Dermis microvascular lymphatic vessel endothelial cell (primary cell): ENCODE data around the gene HSPA12B. TPM values are rescaled to one million over a fixed set of nuclear protein-coding genes. Genes with fewer than 3 reads are reported as not detected.
"Not testable (repeated sequence)": the region's sequence is repeated elsewhere in the genome, so short reads cannot be mapped to it uniquely, and the experiment has no call there.

Experiments
- DNase-seq, 2 donors: peaks; one replicate each; pipeline versions ENCODE4 v3.0.0 to v3.0.0-alpha.2; 2010; ENCODE audit warnings: low read depth in 2 of 2
- total RNA-seq: library from RNA; depleted of rRNA; stranded (reverse); fragments of >200 nt; gene quantifications from 2 replicates; pipeline ENCODE4 v1.2.1, GENCODE V29; 2014

The HSPA12B gene
- total RNA-seq, 1 donor from 2014 or later, result 14.2 TPM

DNA sequence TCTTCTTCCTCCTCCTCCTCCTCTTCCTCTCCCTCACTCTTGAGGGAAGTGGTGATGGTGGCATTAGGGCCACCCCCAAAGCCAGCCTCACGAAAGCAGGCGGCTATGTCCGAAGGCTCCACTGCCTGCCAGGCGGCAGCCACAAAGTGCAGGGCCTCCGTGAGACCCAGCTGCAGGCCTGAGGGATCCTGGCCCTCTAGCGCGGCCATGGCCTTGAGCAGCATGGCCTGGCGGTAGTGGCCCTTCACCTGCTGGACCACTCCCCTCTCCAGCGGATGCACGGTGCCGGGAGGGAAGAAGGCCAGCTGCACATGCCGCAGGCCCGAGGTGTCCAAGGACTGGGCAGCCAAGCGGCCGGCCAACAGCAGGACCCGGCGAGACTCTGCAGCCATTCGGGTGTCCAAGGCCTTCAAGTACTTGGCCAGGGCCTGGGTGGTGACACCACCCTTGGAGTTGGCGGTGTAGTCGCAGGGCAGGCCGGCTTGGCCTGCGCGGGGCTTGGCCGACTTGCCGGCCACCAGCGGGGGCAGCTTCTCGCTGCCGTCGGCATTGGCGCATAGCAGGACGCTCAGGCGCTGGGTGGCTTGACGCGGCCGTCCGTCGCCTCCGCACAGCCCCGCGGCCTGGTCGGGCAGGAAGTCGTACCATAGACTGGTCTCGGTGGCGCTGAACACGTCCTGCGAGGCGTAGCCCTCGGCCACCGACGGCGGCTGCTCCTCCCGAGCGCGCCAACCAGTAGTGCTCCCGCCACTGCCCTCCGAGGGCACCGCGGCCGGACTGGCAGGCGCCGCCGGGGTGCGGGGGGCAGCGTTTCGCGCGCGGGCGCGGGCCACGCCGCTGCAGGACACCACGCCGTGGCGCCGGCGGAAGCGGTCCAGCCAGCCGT lies 53.0 kb downstream of the HSPA12B start:
- DNase-seq, result peak in 1 of 2 donors; percentile 46

DNA sequence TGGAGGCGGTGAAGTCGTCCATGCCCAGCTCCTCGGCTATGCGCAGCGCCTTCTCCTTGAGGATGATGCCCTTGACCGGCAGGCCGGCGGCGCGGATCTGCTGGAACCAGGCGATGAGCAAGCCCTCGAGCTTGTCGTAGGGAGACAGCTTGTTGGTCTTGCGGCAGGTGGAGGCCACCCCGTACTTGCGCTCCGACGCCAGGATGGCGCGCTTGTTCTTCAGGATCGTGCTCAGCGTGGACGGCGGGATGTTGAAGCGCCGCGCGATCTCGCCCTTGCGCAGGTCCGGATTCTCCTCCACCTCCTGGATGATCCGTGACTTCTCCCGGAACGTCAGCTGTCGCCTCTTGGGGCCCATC lies 53.6 kb downstream of the HSPA12B start:
- peak in 1 of 2 donors; percentile 71 for DNase-seq

DNA sequence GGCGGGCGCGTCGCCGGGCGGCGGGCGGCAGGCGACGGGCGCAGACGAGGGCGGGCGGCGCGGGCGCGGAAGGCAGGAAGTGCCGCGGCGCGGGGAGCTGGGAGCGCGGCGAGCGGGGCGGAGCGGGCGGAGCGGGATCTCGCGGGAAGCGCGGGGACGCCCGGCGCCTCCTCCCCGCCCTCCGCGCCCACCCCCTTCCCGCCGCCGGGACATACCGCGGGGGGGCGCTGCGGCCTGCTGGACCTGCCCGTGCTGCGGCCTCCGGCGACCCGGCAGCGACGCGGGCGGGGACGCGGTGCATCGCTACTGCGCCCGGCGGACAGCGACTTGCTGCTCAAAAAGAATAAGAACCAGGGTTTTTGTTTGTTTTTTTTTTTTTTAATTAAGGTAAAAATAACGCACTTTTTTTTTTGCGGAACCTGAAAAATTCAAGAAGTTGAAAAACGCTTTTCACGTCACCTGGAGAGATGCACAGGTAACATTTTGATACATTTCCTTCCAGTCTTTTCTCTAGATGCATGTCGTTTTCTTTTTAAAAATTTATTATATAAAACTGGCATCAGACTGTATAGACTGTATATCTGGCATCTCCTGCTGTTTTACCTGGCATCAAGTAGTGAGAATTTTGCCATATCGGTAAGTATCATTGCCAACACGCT lies 54.3 kb downstream of the HSPA12B start, which contains the start of gene CENPB:
Gene CENPB (minus strand): TSS at position 76 of the 659 bp plus-strand sequence. CDS start 257 bp downstream, outside the sequence.
- peak; percentile 50 to 88 for DNase-seq

DNA sequence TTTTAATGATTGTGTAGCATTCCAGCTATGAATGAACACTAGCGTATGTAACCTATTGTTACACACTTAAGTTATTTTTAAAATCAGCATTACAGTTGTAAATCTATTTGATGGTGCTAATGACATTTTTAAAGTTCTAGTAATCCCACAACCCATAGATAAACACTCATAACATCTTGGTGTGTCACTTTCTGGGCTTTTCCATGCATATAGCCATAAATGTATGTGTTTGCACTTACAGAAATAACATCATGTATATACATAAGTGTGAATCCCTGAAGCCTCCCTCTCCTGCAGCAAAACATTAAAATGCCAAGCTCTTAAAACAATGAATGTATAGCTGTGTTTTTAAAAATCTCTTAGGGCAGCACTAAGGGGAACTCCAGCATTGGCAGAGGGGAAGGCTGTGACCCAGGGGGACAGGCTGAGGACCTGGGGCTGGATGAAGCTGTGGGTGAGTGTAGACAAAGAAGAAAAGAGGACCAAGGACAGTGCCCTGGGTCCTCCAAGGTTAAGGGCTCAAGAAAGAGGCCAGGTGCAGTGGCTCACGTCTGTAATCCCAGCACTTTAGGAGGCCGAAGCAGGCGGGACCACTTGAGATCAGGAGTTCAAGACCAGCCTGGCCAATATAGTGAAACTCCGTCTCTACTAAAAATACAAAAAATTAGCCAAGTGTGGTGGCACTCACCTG lies 55.0 kb downstream of the HSPA12B start:
- DNase-seq, result no peak

DNA sequence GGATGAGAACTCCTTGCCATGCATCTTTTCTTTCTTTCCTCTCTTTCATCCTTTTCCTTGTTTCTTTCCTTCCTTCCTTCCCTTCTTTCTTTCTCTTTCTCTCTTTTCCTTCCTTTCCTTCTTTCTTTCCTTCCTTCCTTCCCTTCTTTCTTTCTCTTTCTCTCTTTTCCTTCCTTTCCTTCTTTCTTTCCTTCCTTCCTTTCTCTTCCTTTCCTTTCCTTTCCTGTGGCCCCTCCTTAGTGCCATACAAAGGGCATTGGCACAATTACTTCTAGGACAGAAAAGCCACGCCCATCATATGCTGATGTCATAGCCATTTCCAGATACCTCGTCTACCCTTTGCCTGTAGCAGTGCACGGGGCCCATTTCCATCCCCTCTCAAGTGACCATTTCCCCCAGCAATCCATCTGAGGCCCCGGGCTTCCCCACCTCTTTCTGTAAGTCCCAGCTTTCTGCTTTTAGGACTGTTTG lies 56.2 kb downstream of the HSPA12B start:
- no peak for DNase-seq

DNA sequence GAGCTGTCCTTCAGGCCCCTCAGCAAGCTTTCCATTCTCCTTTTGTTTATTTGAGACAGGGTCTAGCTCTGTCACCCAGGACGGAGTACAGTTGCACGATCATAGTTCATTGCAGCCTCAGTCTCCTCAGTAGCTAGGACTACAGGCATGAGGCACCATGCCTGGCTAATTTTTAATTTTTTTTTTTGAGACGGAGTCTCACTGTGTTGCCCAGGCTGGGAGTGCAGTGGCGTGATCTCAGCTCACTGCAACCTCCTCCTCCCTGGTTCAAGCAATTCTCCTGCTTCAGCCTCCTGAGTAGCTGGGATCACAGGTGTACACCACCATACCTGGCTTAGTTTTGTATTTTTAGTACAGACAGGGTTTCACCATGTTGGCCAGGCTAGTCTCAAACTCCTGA lies 56.7 kb downstream of the HSPA12B start:
- DNase-seq, result not testable (repeated sequence)

DNA sequence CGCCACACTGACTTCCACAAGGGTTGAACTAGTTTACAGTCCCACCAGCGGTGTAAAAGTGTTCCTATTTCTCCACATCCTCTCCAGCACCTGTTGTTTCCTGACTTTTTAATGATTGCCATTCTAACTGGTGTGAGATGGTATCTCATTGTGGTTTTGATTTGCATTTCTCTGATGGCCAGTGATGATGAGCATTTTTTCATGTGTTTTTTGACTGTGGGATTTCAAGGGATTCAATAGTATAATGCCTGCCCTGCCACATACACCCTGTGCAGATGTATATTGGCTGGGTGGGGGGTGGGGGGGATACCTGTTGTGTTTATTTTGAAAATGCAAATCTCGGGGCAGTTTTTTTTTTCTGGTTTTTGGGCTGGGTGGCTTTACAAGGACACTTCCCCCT lies 61.7 kb downstream of the HSPA12B start:
- DNase-seq, result not testable (repeated sequence)

DNA sequence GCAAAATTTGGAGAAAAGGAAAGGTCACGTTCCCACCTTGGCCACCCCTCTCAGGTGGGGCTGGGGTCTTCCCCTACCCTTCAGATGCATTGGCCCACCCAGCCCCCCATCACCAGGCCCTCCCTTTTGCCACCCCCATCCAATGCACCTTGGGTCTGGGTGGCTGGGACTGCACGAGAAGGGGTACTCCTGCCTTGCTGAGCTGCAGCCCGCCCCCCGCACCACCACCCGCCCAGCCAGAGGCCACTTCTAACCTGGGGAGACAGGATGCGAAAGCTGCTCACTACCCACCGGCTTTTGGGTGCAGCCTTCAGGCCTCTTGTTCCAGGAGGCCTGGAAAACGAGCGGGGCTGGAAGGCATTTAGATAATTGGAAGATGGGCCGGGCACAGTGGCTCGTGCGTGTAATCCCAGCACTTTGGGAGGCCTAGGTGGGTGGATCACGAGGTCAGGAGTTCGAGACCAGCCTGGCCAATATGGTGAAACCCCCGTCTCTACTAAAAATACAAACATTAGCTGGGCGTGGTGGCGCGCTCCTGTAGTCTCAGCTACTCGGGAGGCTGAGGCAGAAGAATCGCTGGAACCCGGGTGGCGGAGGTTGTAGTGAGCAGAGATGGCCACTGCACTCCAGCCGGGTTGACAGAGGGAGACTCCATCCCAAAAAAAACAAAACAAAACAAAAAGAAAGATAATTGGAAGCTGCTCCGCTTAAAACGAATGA lies 62.4 kb downstream of the HSPA12B start:
- no peak for DNase-seq

DNA sequence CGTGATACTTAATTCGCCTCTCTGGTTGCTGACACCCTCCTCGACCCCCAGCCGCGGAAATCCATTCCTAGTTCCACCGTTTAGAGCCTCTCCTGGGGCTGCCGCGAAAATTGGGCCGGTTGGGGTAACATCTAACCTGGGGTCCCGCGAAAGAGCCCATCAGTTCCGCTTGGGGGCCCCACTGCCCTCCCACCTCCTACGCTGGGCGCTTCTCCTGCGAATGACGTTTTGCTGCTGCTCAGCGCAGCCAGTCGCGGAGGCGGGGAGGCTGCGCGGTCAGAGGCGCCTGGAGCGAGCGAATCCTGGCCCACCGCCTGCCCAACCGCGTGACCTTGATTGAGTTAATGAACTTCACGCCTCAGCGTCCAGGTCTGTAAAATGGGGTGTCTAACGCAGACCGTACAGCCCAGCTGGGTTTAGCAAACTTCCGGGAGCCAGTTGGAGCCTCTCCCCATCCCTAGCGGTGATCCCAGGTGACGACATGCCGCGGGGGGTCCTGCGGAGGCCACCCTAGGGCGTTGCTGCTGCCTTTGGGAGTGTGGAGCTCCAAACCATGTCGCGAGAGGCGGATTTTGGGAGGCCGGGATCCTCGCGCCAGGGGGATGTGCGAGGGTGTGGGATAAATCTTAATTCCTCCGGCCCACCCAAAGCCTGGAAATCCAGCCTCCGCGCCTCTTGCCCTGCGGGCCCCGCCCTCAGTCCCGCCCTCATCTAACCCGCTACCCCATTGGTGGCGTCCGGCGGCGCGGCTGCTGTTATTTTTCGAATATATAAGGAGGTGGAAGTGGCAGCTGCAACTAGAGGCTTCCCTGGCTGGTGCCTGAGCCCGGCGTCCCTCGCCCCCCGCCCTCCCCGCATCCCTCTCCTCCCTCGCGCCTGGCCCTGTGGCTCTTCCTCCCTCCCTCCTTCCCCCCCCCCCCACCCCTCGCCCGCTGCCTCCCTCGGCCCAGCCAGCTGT lies 63.3 kb downstream of the HSPA12B start, which contains the start of gene CDC25B:
Gene CDC25B (plus strand): TSS at position 800 of the 958 bp plus-strand sequence. CDS start 222 bp downstream, outside the sequence.
- peak; percentile 73 to 92 for DNase-seq

DNA sequence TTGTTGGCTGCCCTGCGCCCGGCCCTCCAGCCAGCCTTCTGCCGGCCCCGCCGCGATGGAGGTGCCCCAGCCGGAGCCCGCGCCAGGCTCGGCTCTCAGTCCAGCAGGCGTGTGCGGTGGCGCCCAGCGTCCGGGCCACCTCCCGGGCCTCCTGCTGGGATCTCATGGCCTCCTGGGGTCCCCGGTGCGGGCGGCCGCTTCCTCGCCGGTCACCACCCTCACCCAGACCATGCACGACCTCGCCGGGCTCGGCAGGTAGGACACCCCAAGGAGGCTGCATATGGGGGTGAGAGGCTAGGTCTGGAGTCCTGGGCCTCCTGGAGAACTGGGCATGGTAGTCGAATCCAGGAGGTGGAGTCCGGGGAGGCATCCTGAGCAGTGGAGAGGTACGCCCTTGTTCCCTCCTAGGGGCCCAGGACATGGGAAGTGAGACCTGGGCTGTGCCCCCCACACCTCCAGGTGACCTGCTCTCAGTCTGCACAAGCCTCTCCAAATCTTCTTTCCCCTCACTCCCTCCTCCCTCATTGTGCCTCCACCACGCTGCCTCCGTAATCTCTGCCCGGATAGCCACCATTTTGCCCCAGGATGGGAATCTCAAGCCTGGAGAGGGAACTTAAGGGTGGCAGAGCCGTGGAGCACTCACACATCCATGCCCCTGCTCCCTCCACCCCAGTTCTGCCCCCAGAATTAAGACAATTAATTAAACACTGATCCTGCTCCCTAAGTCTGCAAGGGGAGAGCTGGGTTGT lies 64.2 kb downstream of the HSPA12B start:
- DNase-seq, result no peak

DNA sequence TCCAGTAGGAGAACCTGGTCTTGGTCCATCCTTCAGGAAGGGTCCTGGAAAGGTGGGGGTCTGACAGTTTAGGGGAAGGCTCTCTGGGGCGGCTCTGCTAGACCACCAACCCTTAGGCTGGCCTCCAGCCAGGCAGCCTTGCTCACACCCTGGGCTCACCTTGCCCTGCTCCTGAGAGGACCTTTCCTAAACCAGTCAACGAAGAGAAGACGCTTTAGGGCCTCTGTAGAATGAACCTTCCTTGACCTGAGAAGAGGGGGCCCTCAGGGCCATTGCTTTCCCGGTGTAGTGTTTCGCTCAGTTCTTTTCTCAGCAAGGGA lies 64.7 kb downstream of the HSPA12B start:
- DNase-seq, result no peak

DNA sequence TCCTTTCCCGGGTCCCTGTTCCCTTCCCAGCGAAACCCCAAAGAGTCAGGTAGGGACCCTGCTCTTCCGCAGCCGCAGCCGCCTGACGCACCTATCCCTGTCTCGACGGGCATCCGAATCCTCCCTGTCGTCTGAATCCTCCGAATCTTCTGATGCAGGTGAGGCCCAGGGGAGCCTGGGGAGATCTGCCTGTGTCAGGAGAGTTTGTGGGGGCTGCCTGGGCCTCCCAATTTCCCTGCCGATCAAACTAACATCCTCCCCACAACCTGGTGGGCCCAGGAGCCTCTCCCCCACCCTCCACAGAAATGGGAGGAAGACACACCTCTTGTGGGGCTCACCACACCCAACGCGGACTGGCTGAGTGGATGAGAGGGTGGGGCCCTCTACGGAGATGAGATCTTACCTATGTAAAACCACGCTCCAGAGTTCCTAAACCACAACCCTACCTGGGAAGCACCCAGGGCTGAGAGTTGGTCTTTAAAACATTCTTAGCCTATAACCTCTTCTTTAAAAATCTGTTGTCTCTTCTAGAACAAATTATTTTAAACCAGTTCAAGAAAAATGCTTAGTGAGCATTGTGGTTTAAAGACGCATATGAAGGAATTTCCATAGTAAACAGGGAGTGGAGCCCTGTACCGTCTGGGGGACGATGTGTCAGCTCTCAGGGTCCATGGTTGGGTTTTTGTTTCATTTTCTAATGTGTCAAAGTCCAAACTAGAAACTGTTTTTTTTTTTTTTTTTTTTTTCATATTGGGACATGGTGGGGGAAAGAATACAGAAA lies 65.3 kb downstream of the HSPA12B start:
- no peak for DNase-seq

DNA sequence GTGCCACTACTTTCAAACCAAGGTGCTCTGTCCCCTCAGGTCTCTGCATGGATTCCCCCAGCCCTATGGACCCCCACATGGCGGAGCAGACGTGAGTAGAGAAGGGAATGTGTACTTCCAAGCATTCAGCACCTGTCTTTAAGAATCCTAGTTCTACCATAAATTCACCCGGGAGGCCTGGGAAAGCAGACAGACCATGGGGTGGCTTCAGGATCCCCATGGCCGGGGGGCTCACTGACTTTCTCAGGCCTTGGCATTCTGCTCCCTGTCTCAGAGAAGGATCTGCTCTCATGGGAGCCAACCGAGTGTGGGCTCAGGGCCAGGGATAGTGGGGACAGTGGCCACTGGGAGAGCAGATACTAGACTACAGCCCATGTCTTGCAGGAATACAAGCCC lies 65.9 kb downstream of the HSPA12B start:
- DNase-seq, result no peak

DNA sequence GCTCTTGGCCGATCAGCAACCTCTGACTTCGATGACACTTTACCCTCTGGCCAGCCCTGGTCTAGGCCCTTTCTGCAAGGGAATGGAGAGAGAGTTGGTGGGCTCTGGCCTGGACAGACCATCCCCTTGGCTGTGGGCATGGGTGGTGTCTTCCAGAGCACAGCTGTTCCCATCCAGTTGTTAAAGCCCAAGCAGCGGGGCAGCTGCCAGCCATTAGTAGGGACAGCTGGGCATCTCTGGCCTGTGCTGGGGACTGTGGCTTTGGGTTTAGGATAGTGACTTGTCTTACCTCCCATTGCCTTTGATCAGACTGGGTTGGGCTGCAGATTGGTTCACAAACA lies 66.4 kb downstream of the HSPA12B start:
- no peak for DNase-seq

DNA sequence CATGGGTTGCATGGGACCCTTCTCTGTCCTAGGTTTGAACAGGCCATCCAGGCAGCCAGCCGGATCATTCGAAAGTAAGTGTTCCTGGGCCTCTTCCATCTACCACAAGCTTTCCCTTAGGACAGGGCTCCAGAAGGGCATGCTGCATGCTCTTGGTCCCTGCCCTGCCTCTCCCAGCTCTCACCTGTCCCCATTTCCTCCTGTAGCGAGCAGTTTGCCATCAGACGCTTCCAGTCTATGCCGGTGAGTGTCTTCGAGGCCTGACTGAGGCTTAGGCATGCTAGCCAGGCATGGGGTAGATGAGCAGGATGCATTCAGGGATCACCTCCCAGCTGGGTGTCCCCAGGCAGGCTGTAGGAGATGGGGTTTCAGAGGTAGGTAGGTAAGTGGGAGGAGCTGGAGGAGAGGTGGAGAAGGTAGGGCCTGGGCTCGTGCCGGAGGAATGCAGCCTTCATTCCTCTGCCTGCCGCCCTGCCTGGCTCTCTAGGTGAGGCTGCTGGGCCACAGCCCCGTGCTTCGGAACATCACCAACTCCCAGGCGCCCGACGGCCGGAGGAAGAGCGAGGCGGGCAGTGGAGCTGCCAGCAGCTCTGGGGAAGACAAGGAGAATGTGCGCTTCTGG lies 67.9 kb downstream of the HSPA12B start:
- DNase-seq, result no peak

DNA sequence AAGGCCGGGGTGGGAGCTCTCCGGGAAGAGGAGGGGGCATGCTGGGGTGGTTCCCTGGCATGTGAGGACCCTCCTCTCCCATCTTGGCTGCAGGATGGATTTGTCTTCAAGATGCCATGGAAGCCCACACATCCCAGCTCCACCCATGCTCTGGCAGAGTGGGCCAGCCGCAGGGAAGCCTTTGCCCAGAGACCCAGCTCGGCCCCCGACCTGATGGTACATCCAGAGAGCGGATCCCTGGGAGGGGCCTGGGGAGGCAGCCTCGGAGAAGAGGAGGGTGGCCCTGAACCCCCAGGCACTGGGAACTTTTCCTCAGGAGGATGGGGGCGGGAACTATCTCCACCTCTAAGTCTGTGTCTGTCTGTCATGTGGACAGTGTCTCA lies 68.4 kb downstream of the HSPA12B start:
- DNase-seq, result no peak

DNA sequence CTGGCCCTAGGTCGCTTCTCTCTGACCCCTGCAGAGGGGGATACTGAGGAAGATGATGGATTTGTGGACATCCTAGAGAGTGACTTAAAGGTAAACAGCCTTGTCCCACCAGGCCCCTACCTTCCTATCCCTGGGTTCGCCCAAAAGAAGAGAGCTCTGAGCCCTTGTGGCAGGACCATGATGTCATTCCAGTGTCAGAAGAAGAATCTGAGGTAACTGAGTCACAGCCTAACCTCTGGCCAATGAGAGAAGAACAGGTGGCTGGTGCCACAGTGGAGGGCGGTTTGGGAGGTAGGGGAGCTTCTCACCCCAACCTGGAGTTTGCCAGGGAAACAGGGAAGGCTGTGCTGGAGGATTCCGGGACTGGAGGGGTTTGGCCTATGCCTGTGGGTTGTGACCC lies 68.8 kb downstream of the HSPA12B start:
- DNase-seq, result no peak

DNA sequence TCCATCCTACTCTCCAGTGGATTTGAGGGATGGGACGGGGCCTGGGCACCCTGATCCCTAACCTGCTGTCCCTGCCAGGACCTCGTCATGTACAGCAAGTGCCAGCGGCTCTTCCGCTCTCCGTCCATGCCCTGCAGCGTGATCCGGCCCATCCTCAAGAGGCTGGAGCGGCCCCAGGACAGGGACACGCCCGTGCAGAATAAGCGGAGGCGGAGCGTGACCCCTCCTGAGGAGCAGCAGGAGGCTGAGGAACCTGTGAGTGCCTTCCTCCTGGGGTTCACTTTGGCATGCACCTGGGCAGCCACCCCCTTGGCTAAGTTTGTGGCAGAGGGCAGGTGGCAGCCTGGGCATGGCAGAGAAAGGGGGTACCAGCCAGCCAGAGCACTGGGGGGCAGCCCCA lies 69.4 kb downstream of the HSPA12B start:
- DNase-seq, result no peak
